Pancreas (tissue), 10 donors: ENCODE data around the gene GRIPAP1. TPM values are rescaled to one million over a fixed set of nuclear protein-coding genes. Genes with fewer than 3 reads are reported as not detected.

Source experiments
- ATAC-seq, 4 donors: fragments of 200-7000 bp; cut with Tn5 transposase; one replicate each; pipeline versions ENCODE4 v1.8.0 to v1.9.1; 2020; ENCODE audit warnings: mild to moderate bottlenecking in 4 of 4, moderate library complexity in 4 of 4
- DNase-seq, 6 donors: peaks; one replicate each; pipeline ENCODE4 v3.0.0-alpha.2; 2020
- FAIRE-seq: peaks from 2 replicates; lab custom pipeline; 2012; peaks lifted over from hg19 to GRCh38; lab: Jason Lieb, UNC
- H3K27ac ChIP-seq, 4 donors: fragments of 200-600 bp; sonication (generic); 1 replicate in 3 of 4; 2 replicates in 1 of 4; pipeline versions ENCODE4 v1.5.0 to v1.8.0; 2020
- H3K27me3 ChIP-seq, 4 donors: fragments of 200-600 bp; one replicate each; pipeline ENCODE4 v1.8.0; 2021
- H3K36me3 ChIP-seq, 3 donors: fragments of 200-600 bp; sonication (generic) in 1 of 3; one replicate each; pipeline versions ENCODE4 v1.5.0 to v1.8.0; 2020 to 2021
- H3K4me1 ChIP-seq, 3 donors: fragments of 200-600 bp; one replicate each; pipeline ENCODE4 v1.8.0; 2021
- H3K4me3 ChIP-seq, 4 donors: fragments of 200-600 bp; sonication (generic) in 2 of 4; one replicate each; pipeline versions ENCODE4 v1.5.0 to v1.8.0; 2020 to 2021
- H3K9me3 ChIP-seq, 4 donors: fragments of 200-600 bp; one replicate each; pipeline ENCODE4 v1.8.0; 2021
- CTCF ChIP-seq, 4 donors: fragments of 200-600 bp; sonication (generic) in 3 of 4; IDR thresholded peaks; one replicate each; pipeline versions ENCODE4 v1.5.0 to v1.8.0; 2021; ENCODE audit warnings: antibody characterized with exemption in 4 of 4
- WGBS, 2 donors: extraction: QIAGEN DNeasy Blood & Tissue Kit; methylation state at CpG; one replicate each; pipeline ENCODE4 v1.1.7; 2013; 5-methylcytosine and 5-hydroxymethylcytosine counted together
- intact Hi-C, 3 donors: fragments of 100-400 bp; cut with DNase I; formaldehyde crosslinking; loops; one replicate each; pipeline versions ENCODE4 v1.11.1 to v1.14.2; 2022
- polyA plus RNA-seq, 2 donors: library from polyadenylated mRNA; stranded (reverse); fragments of 200-250 nt; gene quantifications; one replicate each; pipeline ENCODE4 v1.2.3, GENCODE V29; 2013
- total RNA-seq, 6 donors: library from RNA; stranded (reverse); fragmentation: NEBNext Ultra II Directional in 4 of 6; extraction: Animal tissue kit (Norgen Biotek cat#: 25700) in 4 of 6; gene quantifications; one replicate each; pipeline versions ENCODE4 v1.2.1 to v1.2.4, GENCODE V29; 2021 to 2023
- donor health status: healthy with polysubstance abuse.
- donor health status: DM: no; HTN: no; CAD: no; lungs with moderate emphysema.
- donor health status: DM: no; HTN: no; CAD: no.
- donor health status: control.
- donor health status: control.
- donor health status: Bipolar disorder and iron deficiency.
- donor health status: DM: yes; HTN: yes; CAD: no.
- donor health status: DM: no; HTN: no; CAD: no.
- donor health status: DM: no; HTN: no; CAD: no.
- donor health status: DM: yes; HTN: yes; CAD: no.

The GRIPAP1 gene
- total and polyA plus RNA-seq, 8 donors = 12.5 to 32.7 (median 18.4) TPM

GRCh38 chrX:48997865-48998264 is 4.2 kb downstream of the GRIPAP1 start:
- Histone ChIP-seq H3K36me3 (no peaks in the 10 kb centered on the region), H3K4me3 (no peak overlapping the region), H3K4me1 (no peaks in the 10 kb centered on the region), H3K27me3 (no peaks in the 10 kb centered on the region), H3K9me3 (no peaks in the 10 kb centered on the region), H3K27ac (no peak overlapping the region)
- intact Hi-C loops = no loop called here
- DNase-seq = peak in 1 of 6 donors; percentile 3
- 61 to 77% methylated on average over 1 of the region's 1 CpG for WGBS, 2 donors
- FAIRE-seq = no peak
- TF ChIP-seq CTCF (IDR thresholded peaks at IDR 0.05) = no peak
- ATAC-seq = no peak

GRCh38 chrX:48997455-48997854 is 4.6 kb downstream of the GRIPAP1 start:
- Histone ChIP-seq H3K36me3 (no peaks in the 10 kb centered on the region), H3K27me3 (no peaks in the 10 kb centered on the region), H3K4me3 (no peak overlapping the region), H3K27ac (no peak overlapping the region), H3K9me3 (no peaks in the 10 kb centered on the region), H3K4me1 (no peaks in the 10 kb centered on the region)
- no peak for TF ChIP-seq CTCF (IDR thresholded peaks at IDR 0.05)
- intact Hi-C loops = no loop called here
- FAIRE-seq = no peak
- no peak for DNase-seq
- ATAC-seq = no peak
- 73 to 97% methylated on average over 3 of the region's 3 CpGs for WGBS, 2 donors

- ATAC-seq (no peak), FAIRE-seq (no peak), DNase-seq (peak in 1 of 6 donors; percentile 31)
- Histone ChIP-seq H3K27me3 (no peaks in the 10 kb centered on the region), H3K4me1 (no peaks in the 10 kb centered on the region), H3K27ac (no peak overlapping the region), H3K4me3 (no peak overlapping the region), H3K36me3 (no peaks in the 10 kb centered on the region), H3K9me3 (no peaks in the 10 kb centered on the region)
- intact Hi-C loops = no loop called here
- WGBS, 2 donors = 56 to 79% methylated on average over 6 of the region's 6 CpGs
- TF ChIP-seq CTCF (IDR thresholded peaks at IDR 0.05) = no peak
Observed at GRCh38 chrX:48996969-48997368, 5.1 kb downstream of the GRIPAP1 start.

- no peaks in the 10 kb centered on the region for H3K9me3 ChIP-seq
- H3K27ac ChIP-seq = no peak overlapping the region
- H3K4me1 ChIP-seq = no peaks in the 10 kb centered on the region
- H3K27me3 ChIP-seq = no peaks in the 10 kb centered on the region
- H3K4me3 ChIP-seq = no peak overlapping the region
- DNase-seq (no peak), FAIRE-seq (no peak), ATAC-seq (no peak)
- peaks cover 0 to 4% (median 0%) of the 10 kb centered on the region in 3 donors for H3K36me3 ChIP-seq
- TF ChIP-seq CTCF (IDR thresholded peaks at IDR 0.05) = no peak
- intact Hi-C loops = no loop called here
Observed at GRCh38 chrX:48992341-48992740, 9.7 kb downstream of the GRIPAP1 start.

GRCh38 chrX:48989483-48989882 is 12.6 kb downstream of the GRIPAP1 start:
- 76 to 78% methylated on average over 4 of the region's 4 CpGs for WGBS, 2 donors
- no peaks in the 10 kb centered on the region for H3K4me1 ChIP-seq
- H3K9me3 ChIP-seq = no peaks in the 10 kb centered on the region
- no peak for ATAC-seq
- H3K27me3 ChIP-seq = no peaks in the 10 kb centered on the region
- no peak for TF ChIP-seq CTCF (IDR thresholded peaks at IDR 0.05)
- no peak overlapping the region for H3K27ac ChIP-seq
- H3K4me3 ChIP-seq = no peak overlapping the region
- H3K36me3 ChIP-seq = peaks cover 0 to 4% (median 0%) of the 10 kb centered on the region in 3 donors
- no peak for DNase-seq
- intact Hi-C loops = no loop called here
- no peak for FAIRE-seq
